H1 (cell line): ENCODE results near the gene NOS1AP. TPM values are rescaled to one million over a fixed set of nuclear protein-coding genes. Genes with fewer than 3 reads are reported as not detected.

Source experiments
- CTCF ChIA-PET: fragments of 300-600 bp; sonication (Branson Sonifier 250); formaldehyde crosslinking; loops from one replicate; lab custom pipeline; 2021; ENCODE audit not compliant: partially characterized antibody; lab: Charles Lee
- POLR2A ChIA-PET: fragments of 300-600 bp; sonication (Branson Sonifier 250); formaldehyde crosslinking; loops from one replicate; lab custom pipeline; 2021; ENCODE audit warnings: inconsistent platforms; ENCODE audit not compliant: partially characterized antibody; lab: Charles Lee
- DNase-seq, 2 experiments: peaks; one replicate each; pipeline versions ENCODE4 v3.0.0 to v3.0.0-alpha.2; 2010 to 2022; ENCODE audit warnings: low spot score in 2 of 2, low read depth in 1 of 2, mixed read lengths in 1 of 2
- FAIRE-seq: peaks from 2 replicates; lab custom pipeline; 2011; peaks lifted over from hg19 to GRCh38; lab: Jason Lieb, UNC
- H2AFZ ChIP-seq: 2 replicates; pipeline ENCODE4 v1.8.1; 2012; ENCODE audit warnings: low read length, inconsistent platforms
- H2AK5ac ChIP-seq: 2 replicates; pipeline ENCODE4 v1.6.1; 2013; ENCODE audit warnings: low read depth, low read length
- H2BK120ac ChIP-seq: replicated peaks from 2 replicates; pipeline ENCODE3; 2013; ENCODE audit warnings: low read depth, low read length, inconsistent platforms
- H2BK12ac ChIP-seq: 2 replicates; pipeline ENCODE4 v1.6.1; 2013; ENCODE audit warnings: low read depth, low read length
- H2BK15ac ChIP-seq: 2 replicates; pipeline ENCODE4 v1.6.1; 2013; ENCODE audit warnings: low read length
- H2BK20ac ChIP-seq: 2 replicates; pipeline ENCODE4 v1.6.1; 2013; ENCODE audit warnings: low read length
- H2BK5ac ChIP-seq: 2 replicates; pipeline ENCODE4 v1.6.1; 2013; ENCODE audit warnings: low read depth, low read length
- H3K14ac ChIP-seq: 2 replicates; pipeline ENCODE4 v1.6.1; 2013; ENCODE audit warnings: inconsistent platforms; ENCODE audit not compliant: insufficient read length
- H3K18ac ChIP-seq: 2 replicates; pipeline ENCODE4 v1.6.1; 2013; ENCODE audit warnings: low read length; ENCODE audit errors: extremely low read depth
- H3K23ac ChIP-seq: 2 replicates; pipeline ENCODE4 v1.6.1; 2013; ENCODE audit warnings: inconsistent platforms; ENCODE audit not compliant: insufficient read length
- H3K23me2 ChIP-seq: 2 replicates; pipeline ENCODE4 v1.6.1; 2013; ENCODE audit warnings: low read depth, low read length
- H3K27ac ChIP-seq: 2 replicates; pipeline ENCODE4 v1.6.1; 2011; ENCODE audit warnings: low read depth, low read length, inconsistent platforms
- H3K27me3 ChIP-seq, 4 experiments: replicated peaks in 1 of 4; 1 replicate in 1 of 4; 2 replicates in 3 of 4; pipeline versions ENCODE4 v1.6.1 to v1.8.1; 2011 to 2013; ENCODE audit warnings: low read length in 3 of 4, mild to moderate bottlenecking in 3 of 4, inconsistent platforms in 2 of 4, mixed read lengths in 2 of 4, moderate library complexity in 1 of 4; ENCODE audit not compliant: control insufficient read depth in 3 of 4, insufficient read depth in 3 of 4; ENCODE audit errors: extremely low read depth in 1 of 4
- H3K36me3 ChIP-seq, 4 experiments: 2 replicates each; pipeline versions ENCODE4 v1.6.1 to v1.8.1; 2011 to 2013; ENCODE audit warnings: mild to moderate bottlenecking in 4 of 4, low read length in 3 of 4, moderate library complexity in 2 of 4, control low read depth in 1 of 4, inconsistent platforms in 1 of 4; ENCODE audit not compliant: insufficient read depth in 4 of 4, control insufficient read depth in 2 of 4
- H3K4ac ChIP-seq: replicated peaks from 2 replicates; pipeline ENCODE3; 2013; ENCODE audit warnings: low read length, low read depth, mixed read lengths, inconsistent platforms; ENCODE audit not compliant: insufficient read length
- H3K4me1 ChIP-seq, 4 experiments: replicated peaks in 1 of 4; 1 replicate in 1 of 4; 2 replicates in 3 of 4; pipeline versions ENCODE4 v1.6.1 to v1.8.1; 2011 to 2013; ENCODE audit warnings: low read length in 3 of 4, inconsistent platforms in 2 of 4, mixed read lengths in 1 of 4; ENCODE audit not compliant: insufficient read depth in 4 of 4, control insufficient read depth in 3 of 4
- H3K4me2 ChIP-seq, 2 experiments: 2 replicates each; pipeline versions ENCODE4 v1.6.1 to v1.8.1; 2011 to 2013; ENCODE audit warnings: low read depth in 2 of 2, low read length in 2 of 2, control low read depth in 1 of 2, inconsistent platforms in 1 of 2, mild to moderate bottlenecking in 1 of 2; ENCODE audit not compliant: insufficient read depth in 1 of 2
- H3K4me3 ChIP-seq, 4 experiments: fragments of 200-600, 300-600 bp in 1 of 4; sonication (generic), shearing (Covaris generic), sonication (Bioruptor Twin) in 1 of 4; 2 replicates each; pipeline versions ENCODE4 v1.5.1 to v1.8.1; 2011 to 2016; ENCODE audit warnings: low read length in 4 of 4, low read depth in 3 of 4, control low read depth in 2 of 4, inconsistent platforms in 2 of 4, mild to moderate bottlenecking in 2 of 4, mixed read lengths in 1 of 4, moderate library complexity in 1 of 4; ENCODE audit not compliant: insufficient read depth in 2 of 4; ENCODE audit errors: extremely low read depth in 1 of 4
- H3K56ac ChIP-seq: replicated peaks from 2 replicates; pipeline ENCODE3; 2013; ENCODE audit warnings: low read depth, mild to moderate bottlenecking, mixed read lengths, low read length, inconsistent platforms; ENCODE audit not compliant: insufficient read length
- H3K79me1 ChIP-seq: 2 replicates; pipeline ENCODE4 v1.6.1; 2013; ENCODE audit warnings: low read depth, low read length, control low read depth
- H3K79me2 ChIP-seq, 2 experiments: 2 replicates each; pipeline versions ENCODE4 v1.6.1 to v1.8.1; 2012 to 2013; ENCODE audit warnings: low read length in 2 of 2, mild to moderate bottlenecking in 2 of 2, inconsistent platforms in 1 of 2; ENCODE audit not compliant: insufficient read depth in 2 of 2, control insufficient read depth in 1 of 2
- H3K9ac ChIP-seq, 4 experiments: replicated peaks in 1 of 4; 1 replicate in 1 of 4; 2 replicates in 3 of 4; pipeline versions ENCODE4 v1.6.1 to v1.8.1; 2011 to 2013; ENCODE audit warnings: low read depth in 3 of 4, low read length in 3 of 4, control low read depth in 2 of 4, mild to moderate bottlenecking in 2 of 4, moderate library complexity in 2 of 4, inconsistent platforms in 1 of 4; ENCODE audit errors: extremely low read depth in 1 of 4
- H3K9me3 ChIP-seq, 2 experiments: 2 replicates each; pipeline versions ENCODE4 v1.6.1 to v1.8.1; 2012 to 2013; ENCODE audit warnings: mild to moderate bottlenecking in 2 of 2, moderate library complexity in 2 of 2, control low read depth in 1 of 2, inconsistent platforms in 1 of 2, low read depth in 1 of 2, low read length in 1 of 2, mixed read lengths in 1 of 2; ENCODE audit not compliant: insufficient read depth in 2 of 2
- H4K20me1 ChIP-seq, 2 experiments: replicated peaks in 1 of 2; 2 replicates each; pipeline versions ENCODE3 to v1.8.1; 2011 to 2013; ENCODE audit warnings: inconsistent platforms in 2 of 2, low read length in 2 of 2, mild to moderate bottlenecking in 1 of 2; ENCODE audit not compliant: insufficient read depth in 2 of 2, control insufficient read depth in 1 of 2
- H4K5ac ChIP-seq: 2 replicates; pipeline ENCODE4 v1.6.1; 2013; ENCODE audit warnings: low read length, low read depth, mixed read lengths, inconsistent platforms; ENCODE audit not compliant: insufficient read length
- H4K8ac ChIP-seq: 2 replicates; pipeline ENCODE4 v1.8.0; 2013; ENCODE audit warnings: mild to moderate bottlenecking, moderate library complexity, low read length, inconsistent platforms; ENCODE audit not compliant: insufficient read depth; ENCODE audit errors: extremely low read depth
- H4K91ac ChIP-seq: replicated peaks from 2 replicates; pipeline ENCODE3; 2013; ENCODE audit warnings: low read length, mixed read lengths, inconsistent platforms; ENCODE audit not compliant: insufficient read length
- BRCA1 ChIP-seq: IDR thresholded peaks from 2 replicates; pipeline ENCODE4 v1.6.1; 2012; ENCODE audit warnings: low read depth, low read length, improper control_type of control experiment
- CEBPB ChIP-seq: IDR thresholded peaks from 2 replicates; pipeline ENCODE4 v1.6.1; 2012; ENCODE audit warnings: low read depth, low read length
- CHD1 ChIP-seq: IDR thresholded peaks from 2 replicates; pipeline ENCODE4 v1.6.1; 2012; ENCODE audit warnings: low read depth, low read length, improper control_type of control experiment
- CHD2 ChIP-seq: IDR thresholded peaks from 2 replicates; pipeline ENCODE4 v1.6.1; 2012; ENCODE audit warnings: low read length, improper control_type of control experiment
- CREB1 ChIP-seq: IDR thresholded peaks from 2 replicates; pipeline ENCODE4 v1.6.1; 2012; ENCODE audit warnings: inconsistent platforms
- GABPA ChIP-seq: IDR thresholded peaks from 2 replicates; pipeline ENCODE4 v1.6.1; 2011; ENCODE audit warnings: mild to moderate bottlenecking, low read length, moderate library complexity, borderline replicate concordance; ENCODE audit not compliant: insufficient read depth
- KDM5A ChIP-seq: fragments of 200-600 bp; IDR thresholded peaks from 2 replicates; pipeline ENCODE4 v1.7.1; 2012; ENCODE audit warnings: mild to moderate bottlenecking, low read length, inconsistent platforms, mixed read lengths
- RNF2 ChIP-seq: fragments of 200-900, 300-1000 bp; sonication (generic); IDR thresholded peaks from 2 replicates; pipeline ENCODE4 v1.7.1; 2016; ENCODE audit warnings: borderline replicate concordance, low read depth, mild to moderate bottlenecking, antibody characterized with exemption, low read length; ENCODE audit not compliant: poor library complexity, severe bottlenecking; ENCODE audit errors: missing control alignments
- SIX5 ChIP-seq: IDR thresholded peaks from 2 replicates; pipeline ENCODE4 v1.6.1; 2011; ENCODE audit warnings: mild to moderate bottlenecking, low read depth, low read length
- SP1 ChIP-seq: IDR thresholded peaks from 2 replicates; pipeline ENCODE4 v1.6.1; 2011; ENCODE audit warnings: low read depth, low read length
- WGBS, 2 experiments: shearing (Covaris generic) in 1 of 2; methylation state at CpG; one replicate each; pipeline versions ENCODE4 v1.1.6 to v1.1.7; 2013 to 2015; ENCODE audit warnings: low lambda C conversion rate in 2 of 2, mixed read lengths in 2 of 2, inconsistent platforms in 1 of 2, low coverage in 1 of 2, missing lambda C conversion rate in 1 of 2; ENCODE audit not compliant: insufficient replicate concordance in 2 of 2, insufficient coverage in 1 of 2, insufficient read length in 1 of 2; ENCODE audit errors: extremely low coverage in 1 of 2, missing lambda C conversion rate in 1 of 2; 5-methylcytosine and 5-hydroxymethylcytosine counted together
- polyA plus RNA-seq, 7 experiments: library from polyadenylated mRNA; depleted of rRNA in 3 of 7; stranded (reverse) in 5 of 7; unstranded in 2 of 7; fragments of >200 nt in 5 of 7; fragments of 200-250 nt in 2 of 7; gene quantifications; 1 replicate in 5 of 7; 2 replicates in 1 of 7; 4 replicates in 1 of 7; pipeline versions ENCODE4 v1.2.1 to v1.2.3, GENCODE V29; 2011 to 2013; ENCODE audit warnings: missing spikeins in 2 of 7, mixed read lengths in 2 of 7
- total RNA-seq: library from RNA; stranded (reverse); fragmentation: NEBNext Ultra II Directional; extraction: Animal tissue kit (Norgen Biotek cat#: 25700); gene quantifications from 2 replicates; pipeline ENCODE4 v1.2.1, GENCODE V29; 2021
- TF ChIP-seq, protein P1 (sequence below): IDR thresholded peaks from 2 replicates; pipeline ENCODE4 v1.6.1; 2011; ENCODE audit warnings: low read depth, mild to moderate bottlenecking, low read length; ENCODE audit not compliant: insufficient read depth
- TF ChIP-seq, protein P2 (sequence below): IDR thresholded peaks from 2 replicates; pipeline ENCODE4 v1.6.1; 2012; ENCODE audit warnings: inconsistent platforms

The NOS1AP gene
- total and polyA plus RNA-seq, 2 of the 8 experiments (the other 6 are each of a cell fraction or from before 2014, with no cell fraction given) = 2.4 to 12.1 TPM

DNA sequence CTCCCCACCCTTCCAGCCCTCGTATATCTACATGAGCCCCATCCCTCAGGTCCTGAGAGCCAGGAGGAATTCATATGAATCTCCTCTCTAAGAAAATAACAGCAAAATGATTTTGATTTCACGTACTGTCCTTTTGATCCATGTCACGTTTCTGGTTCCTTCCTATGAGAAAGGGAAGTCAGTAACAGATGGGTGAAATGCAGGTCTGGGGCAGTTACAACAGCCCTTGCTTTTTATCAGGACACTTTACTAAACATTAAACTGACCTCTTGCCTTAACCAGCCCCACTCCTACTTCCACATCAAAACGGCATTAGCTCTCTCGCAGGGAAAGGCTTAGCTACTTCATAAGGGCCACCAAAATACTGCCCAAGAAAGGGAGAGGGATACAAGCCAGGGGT lies 248.1 kb downstream of the NOS1AP start:
- H3K18ac ChIP-seq = no peak overlapping the region
- H4K91ac ChIP-seq = no peak overlapping the region
- no peaks in the 10 kb centered on the region for H3K9me3 ChIP-seq
- H3K23ac ChIP-seq = no peak overlapping the region
- no peaks in the 10 kb centered on the region for H3K4me1 ChIP-seq
- H2BK5ac ChIP-seq = no peak overlapping the region
- H2BK15ac ChIP-seq = no peak overlapping the region
- no peaks in the 10 kb centered on the region for H3K79me1 ChIP-seq
- H4K8ac ChIP-seq = no peak overlapping the region
- 90% methylated on average over 5 of the region's 5 CpGs; no CpG with 5 or more reads in 1 of the 2 experiments for WGBS, 2 experiments
- CTCF ChIA-PET = no interaction called here
- H3K4me3 ChIP-seq = no peak overlapping the region
- no peak overlapping the region for H2AK5ac ChIP-seq
- no peaks in the 10 kb centered on the region for H3K23me2 ChIP-seq
- no peak overlapping the region for H2AFZ ChIP-seq
- no peak for DNase-seq
- H4K5ac ChIP-seq = no peak overlapping the region
- no peaks in the 10 kb centered on the region for H3K79me2 ChIP-seq
- H3K14ac ChIP-seq = no peak overlapping the region
- FAIRE-seq = no peak
- no peak overlapping the region for H3K56ac ChIP-seq
- no peaks in the 10 kb centered on the region for H3K36me3 ChIP-seq
- no peak overlapping the region for H3K4ac ChIP-seq
- no peaks in the 10 kb centered on the region for H4K20me1 ChIP-seq
- no peak overlapping the region for H3K4me2 ChIP-seq
- H3K27me3 ChIP-seq = no peaks in the 10 kb centered on the region
- H2BK120ac ChIP-seq = no peak overlapping the region
- POLR2A ChIA-PET = interaction anchor here (1.6 kb wide), 1 partner anchor 9 kb away, joined by 5 read pairs; no protein-coding TSS in a partner anchor
- H2BK12ac ChIP-seq = no peak overlapping the region
- no peak overlapping the region for H3K27ac ChIP-seq
- no peak overlapping the region for H2BK20ac ChIP-seq
- no peak overlapping the region for H3K9ac ChIP-seq
- TF ChIP-seq SP1 (no peak), CHD2 (no peak), CREB1 (no peak), KDM5A (no peak), RNF2 (no peak), GABPA (no peak), BRCA1 (no peak), CHD1 (no peak), CEBPB (no peak), SIX5 (no peak)
- TF ChIP-seq, protein P1, sequence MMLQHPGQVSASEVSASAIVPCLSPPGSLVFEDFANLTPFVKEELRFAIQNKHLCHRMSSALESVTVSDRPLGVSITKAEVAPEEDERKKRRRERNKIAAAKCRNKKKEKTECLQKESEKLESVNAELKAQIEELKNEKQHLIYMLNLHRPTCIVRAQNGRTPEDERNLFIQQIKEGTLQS = no peak
- TF ChIP-seq, protein P2, sequence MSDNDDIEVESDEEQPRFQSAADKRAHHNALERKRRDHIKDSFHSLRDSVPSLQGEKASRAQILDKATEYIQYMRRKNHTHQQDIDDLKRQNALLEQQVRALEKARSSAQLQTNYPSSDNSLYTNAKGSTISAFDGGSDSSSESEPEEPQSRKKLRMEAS = no peak
